Type B pancreatic cell (in vitro differentiated cells): ENCODE measurements around the gene BBS9. TPM values are rescaled to one million over a fixed set of nuclear protein-coding genes. Genes with fewer than 3 reads are reported as not detected.
A peak's percentile ranks its signal among the peaks of the same experiment; 100 is the strongest.

Source experiments
- DNase-seq: peaks from one replicate; pipeline ENCODE4 v3.0.0; 2021; ENCODE audit warnings: mixed read lengths; ENCODE audit not compliant: unreplicated experiment; ENCODE audit errors: extremely low spot score
- H3K27ac Mint-ChIP-seq: 2 replicates; pipeline ENCODE4 v1.8.0; 2021; ENCODE audit warnings: mild to moderate bottlenecking, mixed read lengths
- H3K27me3 Mint-ChIP-seq: 2 replicates; pipeline ENCODE4 v1.8.0; 2021; ENCODE audit warnings: mixed read lengths
- H3K36me3 Mint-ChIP-seq: 2 replicates; pipeline ENCODE4 v1.8.0; 2021; ENCODE audit warnings: mixed read lengths
- H3K4me1 Mint-ChIP-seq: one replicate; pipeline ENCODE4 v1.8.0; 2021; ENCODE audit warnings: mixed read lengths; ENCODE audit not compliant: unreplicated experiment
- H3K4me3 Mint-ChIP-seq: 2 replicates; pipeline ENCODE4 v1.8.0; 2021; ENCODE audit warnings: mild to moderate bottlenecking, mixed read lengths
- H3K9me3 Mint-ChIP-seq: 2 replicates; pipeline ENCODE4 v1.8.0; 2021; ENCODE audit warnings: mixed read lengths
- CTCF ChIP-seq: fragments of 200-600 bp; sonication (generic); conservative IDR thresholded peaks from 2 replicates; pipeline ENCODE4 v1.5.0; 2021; ENCODE audit warnings: antibody characterized with exemption, mild to moderate bottlenecking
- total RNA-seq: library from RNA; stranded (reverse); gene quantifications from 2 replicates; pipeline ENCODE4 v1.2.1, GENCODE V29; 2021; ENCODE audit warnings: low replicate concordance

BBS9 gene
- total RNA-seq, 1 donor from 2014 or later = 19.7 TPM

GRCh38 chr7:33452805-33453502 lies 323.6 kb downstream of the BBS9 start:
- Mint-ChIP-seq H3K27ac (no peak overlapping the region), H3K4me3 (no peak overlapping the region), H3K36me3 (peaks cover 7% of the 10 kb centered on the region), H3K27me3 (no peaks in the 10 kb centered on the region), H3K9me3 (peaks cover 10% of the 10 kb centered on the region), H3K4me1 (peaks cover 15% of the 10 kb centered on the region)
- no peak for TF ChIP-seq CTCF
- no peak for DNase-seq

DNA sequence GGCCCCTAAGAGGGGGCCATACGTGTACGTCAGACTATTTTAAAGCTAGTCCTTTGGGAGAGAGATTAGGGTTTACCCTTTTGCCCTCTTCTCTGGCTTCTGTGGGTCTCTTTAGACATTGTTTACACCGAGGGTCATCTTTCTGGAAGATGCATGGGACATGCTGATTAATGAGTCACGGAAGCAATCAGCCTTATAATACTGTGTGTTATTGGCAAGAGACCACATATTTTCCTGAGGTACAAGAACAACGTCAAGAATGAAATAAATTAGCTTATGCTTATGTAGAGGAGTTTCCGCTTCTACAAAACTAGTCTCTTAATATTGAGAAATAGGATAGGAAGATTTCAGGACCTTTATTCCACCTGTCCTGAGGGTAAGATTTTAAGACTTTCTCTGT lies 327.7 kb downstream of the BBS9 start:
- TF ChIP-seq CTCF = no peak
- no peak overlapping the region for H3K27ac Mint-ChIP-seq
- H3K36me3 Mint-ChIP-seq = no peaks in the 10 kb centered on the region
- H3K9me3 Mint-ChIP-seq = no peaks in the 10 kb centered on the region
- no peak overlapping the region for H3K4me3 Mint-ChIP-seq
- no peaks in the 10 kb centered on the region for H3K27me3 Mint-ChIP-seq
- H3K4me1 Mint-ChIP-seq = peaks cover 11% of the 10 kb centered on the region
- DNase-seq = no peak

DNA sequence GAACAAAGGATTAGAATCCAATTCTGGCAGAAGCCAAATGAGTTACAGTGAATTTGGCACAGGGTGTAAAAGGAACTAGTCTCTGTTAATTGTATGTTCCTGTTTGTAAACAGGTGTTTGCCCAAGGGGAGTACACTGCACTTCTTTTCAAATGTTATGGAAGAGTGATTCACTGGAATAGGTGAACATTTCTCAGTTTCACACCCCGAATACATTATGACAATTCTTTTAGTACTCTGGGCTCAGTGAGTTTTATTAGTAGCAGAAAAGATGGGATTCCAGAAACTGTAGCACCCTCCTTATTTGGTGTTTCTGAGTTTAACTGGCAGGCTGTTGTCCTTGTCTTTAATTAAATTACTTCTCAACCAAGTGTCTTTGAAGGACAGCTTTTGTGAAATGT lies 329.2 kb downstream of the BBS9 start:
- Mint-ChIP-seq H3K27ac (no peak overlapping the region), H3K36me3 (no peaks in the 10 kb centered on the region), H3K4me3 (no peak overlapping the region), H3K9me3 (no peaks in the 10 kb centered on the region), H3K4me1 (peaks cover 16% of the 10 kb centered on the region), H3K27me3 (no peaks in the 10 kb centered on the region)
- DNase-seq = no peak
- TF ChIP-seq CTCF = no peak

DNA sequence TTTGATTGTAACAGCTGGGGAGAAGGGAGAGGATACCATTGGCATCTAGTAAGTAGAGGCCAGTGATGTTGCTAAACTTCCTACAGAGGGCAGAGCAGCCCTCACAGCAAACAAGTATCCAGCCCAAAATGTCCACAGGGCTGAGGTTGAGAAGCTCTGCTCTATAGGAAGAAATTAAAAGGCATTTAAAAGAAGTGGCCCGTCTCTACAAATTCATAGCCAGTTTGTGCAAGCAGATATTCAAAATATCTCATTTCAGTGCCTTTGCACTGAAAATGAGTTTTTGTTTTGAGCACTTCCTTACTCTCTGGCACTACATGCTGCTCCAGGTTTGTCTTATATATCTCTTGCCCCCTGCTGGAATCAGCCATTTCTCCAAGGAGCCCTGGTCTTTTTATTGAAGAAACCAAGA lies 330.0 kb downstream of the BBS9 start:
- DNase-seq = no peak
- Mint-ChIP-seq H3K9me3 (no peaks in the 10 kb centered on the region), H3K27me3 (no peaks in the 10 kb centered on the region), H3K4me3 (no peak overlapping the region), H3K27ac (no peak overlapping the region), H3K36me3 (no peaks in the 10 kb centered on the region), H3K4me1 (peaks cover 16% of the 10 kb centered on the region)
- peak; percentile 69 for TF ChIP-seq CTCF

DNA sequence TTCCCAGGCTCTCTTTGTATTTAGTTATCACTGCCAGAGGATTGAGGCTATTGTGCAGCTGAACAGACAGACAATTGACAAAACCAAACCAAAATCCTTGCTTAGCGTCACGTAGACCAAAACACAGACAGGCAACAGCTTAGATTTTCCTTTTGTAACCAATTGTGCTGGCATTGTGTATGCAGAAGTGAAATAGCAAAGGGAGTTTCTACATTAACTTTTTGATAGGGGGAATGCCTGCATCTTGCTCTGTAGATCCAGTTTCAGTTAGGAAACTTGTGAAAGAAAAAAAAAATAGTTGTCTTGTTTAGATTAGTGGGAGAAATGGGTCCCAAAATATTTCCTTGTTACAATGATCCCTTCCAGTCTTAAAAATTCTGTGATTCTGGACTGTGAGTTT lies 333.8 kb downstream of the BBS9 start:
- H3K27me3 Mint-ChIP-seq = no peaks in the 10 kb centered on the region
- no peaks in the 10 kb centered on the region for H3K36me3 Mint-ChIP-seq
- no peak overlapping the region for H3K4me3 Mint-ChIP-seq
- TF ChIP-seq CTCF = no peak
- H3K27ac Mint-ChIP-seq = no peak overlapping the region
- H3K9me3 Mint-ChIP-seq = no peaks in the 10 kb centered on the region
- no peak for DNase-seq
- H3K4me1 Mint-ChIP-seq = peaks cover 5% of the 10 kb centered on the region

- Mint-ChIP-seq H3K4me3 (no peak overlapping the region), H3K27ac (no peak overlapping the region), H3K36me3 (peaks cover 3% of the 10 kb centered on the region), H3K4me1 (peaks cover 5% of the 10 kb centered on the region), H3K9me3 (no peaks in the 10 kb centered on the region), H3K27me3 (no peaks in the 10 kb centered on the region)
- no peak for DNase-seq
- no peak for TF ChIP-seq CTCF
These were observed 336.8 kb downstream of the BBS9 start for GRCh38 chr7:33466203-33466602.
